ENCODE measurements around the gene STAB2. TPM values are rescaled to one million over a fixed set of nuclear protein-coding genes. Genes with fewer than 3 reads are reported as not detected.

The STAB2 gene
- total RNA-seq, 4 donors from 2014 or later = 0.15 to 0.16 TPM; not detected in 2

- TF ChIP-seq CTCF (IDR thresholded peaks at IDR 0.05) (no peak), POLR2A (IDR thresholded peaks at IDR 0.05) (no peak)
- 91 to 94% methylated on average over 4 of the region's 4 CpGs for WGBS, 2 donors
- no peak overlapping the region for H3K4me3 ChIP-seq (ENCODE audit: low read depth, poor library complexity, severe bottlenecking)
- intact Hi-C loops (cut with DNase I; ENCODE audit: low total_unique reads) = no loop called here
- no peak for DNase-seq (ENCODE audit: low spot score in 2 of 2)
These were observed 211.5 kb downstream of the STAB2 start for GRCh38 chr12:103798586-103798985.

GRCh38 chr12:103799504-103799856 is 212.4 kb downstream of the STAB2 start:
- intact Hi-C loops (cut with DNase I; ENCODE audit: low total_unique reads) = no loop called here
- TF ChIP-seq POLR2A (IDR thresholded peaks at IDR 0.05) = no peak
- TF ChIP-seq CTCF (IDR thresholded peaks at IDR 0.05) = no peak
- H3K4me3 ChIP-seq (ENCODE audit: low read depth, poor library complexity, severe bottlenecking) = no peak overlapping the region
- WGBS, 2 donors = 72 to 76% methylated on average over 4 of the region's 4 CpGs
- DNase-seq (ENCODE audit: low spot score in 2 of 2) = no peak

DNA sequence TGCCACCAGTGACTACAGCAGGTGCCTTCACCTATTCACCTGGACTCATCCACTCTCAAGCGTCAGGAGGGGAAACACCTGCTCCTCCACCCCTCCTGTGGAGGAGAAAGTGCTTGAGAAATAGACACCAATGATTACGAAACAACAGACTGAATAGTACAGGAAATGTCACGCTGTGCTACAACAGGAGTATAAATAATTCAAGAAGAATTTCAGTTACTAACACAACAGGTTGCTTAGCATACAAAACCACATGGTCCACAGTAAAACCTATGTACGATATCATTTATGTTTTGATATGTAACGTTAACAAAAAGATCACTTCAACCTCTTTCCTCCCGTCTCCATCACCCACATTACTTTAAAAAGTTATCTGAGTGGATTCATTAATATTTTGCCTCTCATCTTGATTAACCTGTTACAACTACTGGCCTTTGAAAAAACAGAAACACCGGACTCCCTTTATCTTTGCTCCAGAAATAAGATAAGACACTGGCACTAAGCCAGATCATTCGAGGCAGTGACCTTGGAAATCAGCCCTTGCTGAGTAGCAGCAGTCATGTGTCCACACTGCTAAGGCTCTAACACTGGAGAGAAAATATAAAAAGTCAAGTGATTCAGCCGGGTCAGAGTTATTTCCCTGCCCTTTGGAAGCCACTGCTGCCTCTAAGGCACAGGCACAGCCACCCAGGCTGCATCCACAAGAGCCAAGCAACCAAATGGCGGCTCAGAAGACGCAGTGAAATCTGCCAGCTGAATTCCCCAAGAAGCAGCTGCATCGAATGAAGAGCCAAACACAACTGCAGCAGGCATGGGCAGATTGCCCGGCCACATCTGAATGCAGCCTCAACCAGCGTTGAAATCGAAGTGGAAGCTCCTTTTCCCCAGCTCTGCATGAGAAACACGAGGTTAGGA is 213.0 kb downstream of the STAB2 start:
- TF ChIP-seq POLR2A (IDR thresholded peaks at IDR 0.05) = no peak
- TF ChIP-seq CTCF (IDR thresholded peaks at IDR 0.05) = no peak
- no peak for DNase-seq (ENCODE audit: low spot score in 2 of 2)
- intact Hi-C loops (cut with DNase I; ENCODE audit: low total_unique reads) = no loop called here
- H3K4me3 ChIP-seq (ENCODE audit: low read depth, poor library complexity, severe bottlenecking) = no peak overlapping the region
- 15 to 25% methylated on average over 16 of the region's 16 CpGs for WGBS, 2 donors

DNA sequence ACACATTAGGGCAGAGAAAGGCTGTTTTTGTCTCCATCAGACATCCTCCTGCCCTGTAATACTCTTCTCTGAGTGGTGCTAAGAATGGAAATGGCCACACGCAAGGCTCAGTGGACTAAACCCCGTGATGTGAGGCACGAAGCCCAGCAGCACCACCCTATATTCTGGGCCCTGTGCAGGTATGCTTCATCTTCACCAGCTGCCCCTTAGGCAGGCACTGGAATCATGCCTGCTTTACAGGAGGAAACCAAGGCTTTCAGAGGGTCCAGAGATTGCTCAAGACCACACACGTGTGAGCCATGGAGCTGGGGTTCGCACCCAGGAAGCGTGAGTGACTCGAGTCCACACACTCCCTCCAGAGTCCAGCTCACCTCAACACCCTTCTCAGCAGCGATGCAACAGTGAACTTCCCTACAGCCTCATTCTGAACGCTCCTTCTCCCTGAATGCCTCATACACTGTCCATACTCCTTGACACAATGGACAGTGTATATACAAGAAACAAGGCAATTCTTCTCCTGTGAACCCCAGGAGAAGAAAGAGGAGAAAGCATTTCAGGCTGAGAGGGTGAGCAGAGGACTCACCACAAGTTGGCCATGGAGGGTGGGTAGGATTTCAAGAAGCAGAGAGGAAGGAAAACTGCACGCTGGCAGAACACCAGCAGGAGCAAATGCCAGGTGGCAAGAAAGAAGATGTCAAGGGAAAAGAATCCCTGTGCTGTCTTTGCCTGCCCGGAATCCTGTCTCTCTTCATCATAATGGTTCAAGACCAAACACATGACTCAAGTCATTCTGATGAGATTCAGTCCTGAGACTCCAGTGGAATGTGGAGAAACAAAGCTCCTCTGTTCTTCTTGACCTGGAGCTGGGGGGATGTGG is 214.9 kb downstream of the STAB2 start:
- intact Hi-C loops (cut with DNase I; ENCODE audit: low total_unique reads) = no loop called here
- WGBS, 2 donors = 79 to 80% methylated on average over 11 of the region's 11 CpGs
- DNase-seq (ENCODE audit: low spot score in 2 of 2) = no peak
- TF ChIP-seq POLR2A (IDR thresholded peaks at IDR 0.05) = no peak
- no peak for TF ChIP-seq CTCF (IDR thresholded peaks at IDR 0.05)
- no peak overlapping the region for H3K4me3 ChIP-seq (ENCODE audit: low read depth, poor library complexity, severe bottlenecking)

DNA sequence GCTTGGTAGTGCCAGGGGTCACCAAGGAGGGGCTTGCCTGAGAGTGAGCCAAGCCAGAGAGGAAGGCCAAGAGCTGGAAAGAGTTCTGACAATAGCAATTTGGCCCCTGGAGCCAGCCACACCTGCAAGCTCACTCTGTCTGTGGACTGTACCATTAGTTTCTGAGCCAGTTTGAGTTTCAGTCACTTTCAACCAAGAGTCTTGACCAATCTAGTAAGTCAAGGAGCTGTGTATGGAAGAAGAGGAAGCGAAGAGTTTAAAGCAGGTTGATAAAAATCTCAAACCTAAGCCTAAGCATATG is 215.5 kb downstream of the STAB2 start:
- intact Hi-C loops (cut with DNase I; ENCODE audit: low total_unique reads) = no loop called here
- no peak overlapping the region for H3K4me3 ChIP-seq (ENCODE audit: low read depth, poor library complexity, severe bottlenecking)
- WGBS, 2 donors = 100% methylated on average over 1 of the region's 1 CpG
- DNase-seq (ENCODE audit: low spot score in 2 of 2) = no peak
- TF ChIP-seq POLR2A (IDR thresholded peaks at IDR 0.05) = no peak
- no peak for TF ChIP-seq CTCF (IDR thresholded peaks at IDR 0.05)

Measured in lower leg skin (tissue), 4 donors.